Endodermal cell (in vitro differentiated cells): ENCODE results near the gene SOX5. TPM values are rescaled to one million over a fixed set of nuclear protein-coding genes. Genes with fewer than 3 reads are reported as not detected.

ENCODE experiments used
- DNase-seq: peaks from one replicate; pipeline ENCODE4 v3.0.0-alpha.2; 2017
- H3K27ac ChIP-seq: 2 replicates; pipeline ENCODE4 v1.5.1; 2013; ENCODE audit warnings: mild to moderate bottlenecking, low read depth, low read length, moderate library complexity
- H3K27me3 ChIP-seq: 2 replicates; pipeline ENCODE4 v1.6.1; 2013; ENCODE audit warnings: mild to moderate bottlenecking, low read length, moderate library complexity; ENCODE audit not compliant: insufficient read depth, control insufficient read depth, poor library complexity, severe bottlenecking
- H3K36me3 ChIP-seq: 2 replicates; pipeline ENCODE4 v1.7.0; 2013; ENCODE audit warnings: mild to moderate bottlenecking, low read length, moderate library complexity; ENCODE audit not compliant: control insufficient read depth, insufficient read depth
- H3K4me1 ChIP-seq: one replicate; pipeline ENCODE4 v1.7.0; 2013; ENCODE audit warnings: low read length; ENCODE audit not compliant: control insufficient read depth, insufficient read depth
- H3K4me3 ChIP-seq: 2 replicates; pipeline ENCODE4 v1.5.1; 2013; ENCODE audit warnings: mild to moderate bottlenecking, low read length, moderate library complexity
- H3K9ac ChIP-seq: 2 replicates; pipeline ENCODE4 v1.6.1; 2013; ENCODE audit warnings: mild to moderate bottlenecking, low read length, moderate library complexity; ENCODE audit not compliant: poor library complexity, severe bottlenecking; ENCODE audit errors: extremely low read depth
- H3K9me3 ChIP-seq: 2 replicates; pipeline ENCODE4 v1.6.1; 2013; ENCODE audit warnings: mild to moderate bottlenecking, low read length, moderate library complexity; ENCODE audit not compliant: control insufficient read depth
- H3K27ac Mint-ChIP-seq: 2 replicates; pipeline ENCODE4 v1.8.0; 2020; ENCODE audit warnings: mixed read lengths
- H3K27me3 Mint-ChIP-seq: 2 replicates; pipeline ENCODE4 v1.8.0; 2021; ENCODE audit warnings: mild to moderate bottlenecking, mixed read lengths; ENCODE audit not compliant: insufficient read depth
- H3K36me3 Mint-ChIP-seq: 2 replicates; pipeline ENCODE4 v1.8.0; 2020; ENCODE audit warnings: low read depth, mixed read lengths
- H3K4me1 Mint-ChIP-seq: 2 replicates; pipeline ENCODE4 v1.8.0; 2020; ENCODE audit warnings: mixed read lengths
- H3K4me3 Mint-ChIP-seq: 2 replicates; pipeline ENCODE4 v1.8.0; 2020; ENCODE audit warnings: mild to moderate bottlenecking, moderate library complexity, mixed read lengths
- H3K9me3 Mint-ChIP-seq: 2 replicates; pipeline ENCODE4 v1.8.0; 2020; ENCODE audit warnings: mild to moderate bottlenecking, mixed read lengths
- CTCF ChIP-seq: fragments of 200-600 bp; sonication (generic); conservative IDR thresholded peaks from 2 replicates; pipeline ENCODE4 v1.5.0; 2021; ENCODE audit warnings: antibody characterized with exemption, mild to moderate bottlenecking
- WGBS, 2 experiments: methylation state at CpG; one replicate each; pipeline versions ENCODE4 v1.1.5 to v1.1.7; 2013; ENCODE audit warnings: missing lambda C conversion rate in 2 of 2, mixed read lengths in 1 of 2; ENCODE audit not compliant: insufficient coverage in 1 of 2, insufficient read length in 1 of 2; 5-methylcytosine and 5-hydroxymethylcytosine counted together
- total RNA-seq, 2 donors: library from RNA; stranded (reverse); fragmentation: NEBNext Ultra II Directional in 1 of 2; extraction: Animal tissue kit (Norgen Biotek cat#: 25700) in 1 of 2; gene quantifications; 2 replicates in 1 of 2; 3 replicates in 1 of 2; pipeline ENCODE4 v1.2.1, GENCODE V29; 2021

Gene SOX5
- total RNA-seq, 2 donors from 2014 or later: 6.8 to 30.7 TPM

DNA sequence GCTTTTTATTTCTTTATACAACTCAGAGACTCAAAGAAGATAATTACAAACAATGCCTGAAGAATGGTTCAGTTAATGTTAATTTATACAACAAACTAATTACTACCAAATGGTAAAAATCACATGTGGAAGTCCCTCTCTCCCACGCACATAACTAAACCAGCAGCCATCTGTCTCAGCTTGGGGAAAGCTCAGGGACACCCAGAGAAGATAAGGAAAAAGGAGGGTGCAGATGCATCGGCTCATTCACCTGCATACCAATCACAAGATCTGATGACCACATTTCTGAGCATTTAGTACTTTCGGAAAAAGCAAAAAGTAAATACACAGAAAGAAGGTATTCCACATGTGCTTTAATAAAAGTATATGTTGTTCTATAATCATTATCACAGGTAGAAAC, 136.3 kb downstream of the SOX5 start:
- H3K27me3 Mint-ChIP-seq: no peaks in the 10 kb centered on the region
- 96% methylated on average over 2 of the region's 3 CpGs; no CpG with 5 or more reads in 1 of the 2 experiments for WGBS, 2 experiments

DNA sequence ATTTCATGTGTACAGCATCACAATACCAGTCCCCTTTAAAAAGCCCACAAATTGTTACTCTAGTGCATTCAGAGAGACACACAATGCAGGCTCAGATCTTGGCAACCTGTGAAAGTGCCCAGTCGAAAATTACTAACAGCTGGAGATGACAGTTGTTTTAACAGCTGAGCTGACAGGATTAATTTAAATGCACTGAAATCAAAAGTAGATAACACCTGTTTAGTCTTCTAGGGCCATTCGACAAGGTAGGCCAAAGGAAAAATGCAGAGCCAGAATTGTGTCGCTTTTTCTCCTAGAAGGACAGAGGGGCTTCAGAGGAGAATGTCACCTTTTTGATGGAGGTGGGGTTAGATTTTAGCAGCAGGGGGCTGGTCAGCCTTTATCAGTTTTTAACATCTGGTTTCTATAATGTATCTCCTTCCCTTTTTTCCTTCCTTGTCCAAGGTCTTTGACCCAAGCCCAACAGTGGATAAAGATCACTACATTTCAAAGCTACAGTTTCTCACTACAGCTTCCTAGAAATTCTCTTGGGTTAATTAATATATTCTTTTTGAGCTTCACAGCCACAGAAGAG, 139.1 kb downstream of the SOX5 start:
- no peaks in the 10 kb centered on the region for H3K36me3 Mint-ChIP-seq
- H3K4me3 ChIP-seq: peak overlapping the region; percentile 7
- H3K27me3 Mint-ChIP-seq: no peaks in the 10 kb centered on the region
- H3K9me3 ChIP-seq: no peaks in the 10 kb centered on the region
- H3K36me3 ChIP-seq: no peaks in the 10 kb centered on the region
- H3K4me1 Mint-ChIP-seq: peaks cover 26% of the 10 kb centered on the region
- no peaks in the 10 kb centered on the region for H3K27me3 ChIP-seq
- 50 to 65% methylated on average over 2 to 3 of the region's 3 CpGs for WGBS, 2 experiments
- no peak for DNase-seq
- no peak overlapping the region for H3K27ac Mint-ChIP-seq
- no peak for TF ChIP-seq CTCF
- H3K9me3 Mint-ChIP-seq: no peaks in the 10 kb centered on the region
- H3K9ac ChIP-seq: no peak overlapping the region
- H3K27ac ChIP-seq: no peak overlapping the region
- no peaks in the 10 kb centered on the region for H3K4me1 ChIP-seq
- H3K4me3 Mint-ChIP-seq: no peak overlapping the region

More for the DNA sequence above, 136.3 kb downstream of the SOX5 start:
- H3K27ac Mint-ChIP-seq: no peak overlapping the region
- H3K4me3 Mint-ChIP-seq: no peak overlapping the region
- H3K36me3 ChIP-seq: no peaks in the 10 kb centered on the region
- no peak for TF ChIP-seq CTCF
- no peak overlapping the region for H3K9ac ChIP-seq
- no peaks in the 10 kb centered on the region for H3K27me3 ChIP-seq
- H3K4me1 ChIP-seq: no peaks in the 10 kb centered on the region
- H3K9me3 ChIP-seq: no peaks in the 10 kb centered on the region
- H3K27ac ChIP-seq: no peak overlapping the region
- H3K4me3 ChIP-seq: no peak overlapping the region
- peaks cover 30% of the 10 kb centered on the region for H3K4me1 Mint-ChIP-seq
- no peaks in the 10 kb centered on the region for H3K36me3 Mint-ChIP-seq
- no peaks in the 10 kb centered on the region for H3K9me3 Mint-ChIP-seq
- DNase-seq: no peak

GRCh38 chr12:23803540-23803939, 145.9 kb downstream of the SOX5 start:
- DNase-seq: no peak
- peaks cover 12% of the 10 kb centered on the region for H3K4me1 Mint-ChIP-seq
- H3K27me3 Mint-ChIP-seq: no peaks in the 10 kb centered on the region
- Histone ChIP-seq H3K36me3 (no peaks in the 10 kb centered on the region), H3K27me3 (no peaks in the 10 kb centered on the region), H3K27ac (no peak overlapping the region), H3K9ac (no peak overlapping the region), H3K4me3 (no peak overlapping the region), H3K9me3 (no peaks in the 10 kb centered on the region), H3K4me1 (no peaks in the 10 kb centered on the region)
- 75 to 94% methylated on average over 2 of the region's 2 CpGs for WGBS, 2 experiments
- no peak for TF ChIP-seq CTCF
- H3K27ac Mint-ChIP-seq: no peak overlapping the region
- H3K4me3 Mint-ChIP-seq: no peak overlapping the region
- no peaks in the 10 kb centered on the region for H3K9me3 Mint-ChIP-seq
- H3K36me3 Mint-ChIP-seq: no peaks in the 10 kb centered on the region
